Activated CD8-positive, alpha-beta memory T cell treated with anti-CD3 and anti-CD28 coated beads, Interleukin-2, amount 50 U/mL, for 48 hours (primary cell): ENCODE measurements around the gene CRAMP1.
"Not testable (repeated sequence)": the region's sequence is repeated elsewhere in the genome, so short reads cannot be mapped to it uniquely, and the experiment has no call there.

Source experiments
- DNase-seq: peaks from one replicate; pipeline ENCODE4 v3.0.0-alpha.2; 2020

The CRAMP1 gene

GRCh38 chr16:1713933-1714332 is 101.8 kb downstream of the CRAMP1 start:
- DNase-seq, result no peak

DNA sequence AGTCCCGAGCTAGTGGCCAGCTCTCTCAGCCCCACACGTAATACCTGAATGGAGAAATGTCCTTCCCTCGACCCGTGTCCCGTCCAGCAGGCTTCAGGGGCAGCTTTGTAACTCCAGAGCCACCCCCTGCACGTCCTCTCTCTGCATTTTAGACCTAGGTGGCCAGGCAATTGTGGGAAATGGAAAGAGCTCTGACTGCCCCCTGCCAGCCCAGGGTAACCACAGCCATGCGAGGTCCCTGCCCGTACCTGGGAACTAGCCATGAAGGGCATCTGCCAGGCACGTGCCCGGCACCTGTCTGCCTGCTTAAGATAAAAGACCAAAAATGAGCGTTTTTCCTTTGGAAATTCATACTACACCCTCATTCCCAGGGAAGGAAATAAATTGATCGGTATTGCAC is 103.1 kb downstream of the CRAMP1 start:
- DNase-seq, result no peak

DNA sequence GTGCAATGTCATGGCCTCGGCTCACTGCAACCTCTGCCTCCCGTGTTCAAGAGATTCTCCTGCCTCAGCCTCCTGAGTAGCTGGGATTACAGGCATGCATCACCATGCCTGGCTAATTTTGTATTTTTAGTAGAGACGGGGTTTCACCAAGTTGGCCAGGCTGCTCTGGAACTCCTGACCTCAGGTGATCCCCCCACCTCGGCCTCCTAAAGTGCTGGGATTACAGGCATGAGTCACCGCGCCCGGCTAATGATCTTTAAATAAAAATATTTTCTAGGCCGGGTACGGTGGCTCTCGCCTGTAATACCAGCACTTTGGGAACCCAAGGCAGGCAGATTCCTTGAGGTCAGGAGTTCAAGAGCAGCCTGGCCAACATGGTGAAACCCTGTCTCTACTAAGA is 106.1 kb downstream of the CRAMP1 start:
- DNase-seq, result not testable (repeated sequence)

DNA sequence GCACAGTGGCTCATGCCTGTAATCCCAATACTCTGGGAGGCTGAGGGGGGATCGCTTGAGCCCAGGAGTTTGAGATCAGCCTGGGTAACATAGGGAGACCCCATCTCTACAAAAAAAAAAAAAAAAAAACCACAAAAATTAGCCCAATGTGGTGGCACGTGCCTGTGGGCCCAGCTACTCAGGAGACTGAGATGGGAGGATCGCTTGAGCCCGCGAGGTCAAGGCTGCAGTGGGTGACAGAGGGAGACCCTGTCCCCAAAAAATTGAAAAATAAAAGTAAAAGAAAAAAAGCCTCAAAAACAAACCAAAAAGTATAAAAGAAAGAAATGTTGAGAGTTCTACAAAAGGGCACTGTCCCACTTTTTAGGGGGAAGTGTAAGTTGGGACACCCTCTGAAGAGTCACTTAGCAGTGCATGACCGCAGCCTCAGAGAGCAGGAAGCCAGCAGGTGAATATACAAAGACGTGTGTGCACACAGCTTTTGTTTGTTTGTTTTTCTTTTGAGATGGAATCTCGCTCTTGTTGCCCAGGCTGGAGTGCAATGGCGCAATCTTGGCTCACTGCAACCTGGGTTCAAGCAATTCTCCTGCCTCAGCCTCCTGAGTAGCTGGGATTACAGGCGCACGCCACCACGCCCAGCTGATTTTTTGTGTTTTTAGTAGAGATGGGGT is 107.5 kb downstream of the CRAMP1 start:
- not testable (repeated sequence) for DNase-seq

GRCh38 chr16:1721372-1721771 is 109.2 kb downstream of the CRAMP1 start:
- DNase-seq, result no peak

- DNase-seq, result no peak
Observed at GRCh38 chr16:1723450-1724147, 111.4 kb downstream of the CRAMP1 start.

DNA sequence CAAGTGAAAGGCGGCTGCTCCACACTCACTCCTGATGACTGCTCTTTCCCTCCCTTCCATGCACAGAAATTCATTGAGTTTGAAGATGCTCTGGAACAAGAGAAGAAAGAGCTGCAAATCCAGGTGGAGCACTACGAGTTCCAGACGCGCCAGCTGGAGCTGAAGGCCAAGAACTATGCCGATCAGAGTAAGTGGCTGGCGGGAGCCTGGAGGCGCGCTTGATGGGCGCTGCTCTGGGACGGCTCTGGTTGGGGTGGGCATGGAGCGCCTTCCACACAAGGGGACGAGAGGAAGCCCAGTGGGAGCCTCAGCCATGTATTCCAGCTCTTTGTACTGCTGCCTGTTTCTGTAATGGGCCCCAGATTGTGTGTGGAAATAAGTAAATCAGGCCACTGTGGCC is 112.3 kb downstream of the CRAMP1 start:
- no peak for DNase-seq

DNA sequence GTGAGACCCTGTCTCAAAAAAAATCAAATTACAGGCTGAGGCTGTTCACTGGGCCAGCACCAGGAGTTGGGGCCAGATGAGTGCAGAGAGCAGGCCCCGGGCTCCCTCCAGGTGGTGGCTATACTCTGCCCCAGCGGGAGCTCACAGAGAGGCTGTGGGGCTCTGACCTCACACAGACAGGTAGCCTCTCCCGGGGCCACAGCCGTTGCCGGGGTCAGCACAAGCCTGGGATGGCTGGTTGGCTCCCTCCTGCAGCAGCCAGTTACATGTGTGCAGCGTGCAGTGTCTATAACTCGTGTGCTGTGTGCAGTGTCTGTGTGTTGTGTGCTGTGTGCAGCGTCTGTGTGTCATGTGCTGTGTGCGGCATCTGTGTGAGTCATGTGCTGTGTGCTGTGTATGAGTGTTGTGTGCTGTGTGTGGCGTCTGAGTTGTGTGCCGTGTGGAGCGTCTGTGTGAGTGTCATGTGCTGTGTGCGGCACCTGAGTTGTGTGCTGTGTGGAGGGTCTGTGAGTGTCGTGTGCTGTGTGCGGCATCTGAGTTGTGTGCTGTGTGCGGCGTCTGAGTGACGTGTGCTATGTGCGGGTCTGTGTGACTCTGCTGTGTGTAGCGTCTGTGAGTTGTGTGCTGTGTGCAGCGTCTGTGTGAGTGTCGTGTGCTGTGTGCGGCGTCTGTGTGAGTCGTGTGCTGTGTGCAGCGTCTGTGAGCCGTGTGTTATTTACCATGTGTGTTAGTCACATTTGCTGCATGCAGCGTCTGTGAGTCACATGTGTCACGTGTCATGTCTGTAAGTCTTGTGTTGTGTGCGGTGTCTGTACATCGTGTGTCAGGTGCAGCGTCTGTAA is 114.7 kb downstream of the CRAMP1 start:
- DNase-seq, result no peak
